Putamen (tissue), 1 donor: Measurements from ENCODE around the gene PEX1.
"Not testable (repeated sequence)": the region's sequence is repeated elsewhere in the genome, so short reads cannot be mapped to it uniquely, and the experiment has no call there.

Source experiments
- DNase-seq: peaks from one replicate; pipeline ENCODE4 v3.0.0-alpha.2; 2016; ENCODE audit warnings: low spot score

The PEX1 gene

DNA sequence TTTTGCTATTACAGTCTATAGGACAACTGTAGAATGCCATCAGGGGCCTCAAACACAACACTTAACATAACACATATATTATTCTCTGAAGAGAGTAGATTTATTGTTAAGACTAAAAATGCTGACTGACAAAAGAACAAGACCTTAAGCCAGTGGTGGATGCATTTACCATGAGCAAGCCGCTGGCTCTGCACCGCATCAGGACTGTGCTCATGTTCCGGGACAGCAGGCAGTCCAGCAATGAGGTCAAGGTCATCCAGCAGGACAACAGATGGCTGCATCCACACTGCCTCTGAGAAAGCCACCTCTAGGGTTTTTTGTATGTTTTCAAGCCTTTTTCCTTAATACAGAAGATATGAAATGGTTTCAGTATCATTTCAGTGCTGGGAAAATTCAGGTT is 23.8 kb downstream of the PEX1 start:
- DNase-seq = no peak

DNA sequence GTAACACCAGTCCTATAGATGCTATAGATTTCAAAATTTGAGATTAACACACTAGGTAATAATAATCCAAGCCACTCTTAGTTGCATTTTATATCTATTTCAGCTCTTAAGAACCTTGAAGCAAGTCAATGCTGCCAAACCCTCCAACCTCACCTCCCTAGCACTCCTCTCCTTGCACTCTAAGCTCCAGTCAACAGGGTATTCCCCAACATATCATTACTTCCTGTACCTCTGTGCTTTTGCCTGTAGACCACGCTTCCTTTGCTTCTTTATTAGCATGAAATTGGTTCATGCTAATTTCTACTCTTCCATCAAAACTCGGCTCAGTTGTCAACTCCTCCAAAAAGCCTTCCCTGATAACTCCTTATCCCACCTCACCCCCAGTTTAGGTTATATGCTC is 24.6 kb downstream of the PEX1 start:
- no peak for DNase-seq

DNA sequence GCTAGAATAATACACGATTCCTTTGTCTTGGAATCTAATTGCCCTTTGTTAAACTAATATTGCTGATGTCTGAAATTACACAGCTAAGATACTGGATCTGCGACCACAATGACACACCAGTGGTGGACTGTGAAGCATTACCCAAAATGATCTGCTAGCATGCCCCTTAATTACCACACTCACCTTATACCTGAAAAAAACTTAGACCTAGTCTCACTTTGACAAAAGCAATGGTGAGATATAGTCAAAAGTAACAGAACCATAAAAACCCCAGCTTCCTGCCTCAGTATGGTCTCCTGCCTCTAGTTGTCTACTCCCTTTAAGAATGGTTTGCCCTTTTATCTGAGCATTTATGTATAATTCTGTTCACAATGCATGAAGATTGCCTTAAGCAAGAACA is 29.8 kb downstream of the PEX1 start:
- no peak for DNase-seq

DNA sequence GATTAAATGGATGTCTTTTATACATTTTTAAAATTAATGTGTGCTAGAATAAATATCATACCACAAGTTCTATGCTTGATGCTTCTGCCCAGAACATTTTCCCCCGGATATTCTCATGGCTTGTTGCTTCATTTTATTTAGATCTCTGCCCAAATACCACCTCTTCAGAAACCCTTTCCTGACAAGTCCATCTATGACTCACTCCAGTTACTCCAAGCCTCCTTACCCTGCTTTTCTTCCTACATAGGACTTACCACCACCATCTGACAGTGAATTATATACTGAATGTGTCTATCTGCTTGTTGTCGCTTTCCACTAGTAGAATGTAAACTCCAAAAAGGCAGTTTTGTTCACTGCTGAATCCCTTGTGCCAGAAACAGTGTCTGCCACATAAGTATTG is 31.4 kb downstream of the PEX1 start:
- no peak for DNase-seq

DNA sequence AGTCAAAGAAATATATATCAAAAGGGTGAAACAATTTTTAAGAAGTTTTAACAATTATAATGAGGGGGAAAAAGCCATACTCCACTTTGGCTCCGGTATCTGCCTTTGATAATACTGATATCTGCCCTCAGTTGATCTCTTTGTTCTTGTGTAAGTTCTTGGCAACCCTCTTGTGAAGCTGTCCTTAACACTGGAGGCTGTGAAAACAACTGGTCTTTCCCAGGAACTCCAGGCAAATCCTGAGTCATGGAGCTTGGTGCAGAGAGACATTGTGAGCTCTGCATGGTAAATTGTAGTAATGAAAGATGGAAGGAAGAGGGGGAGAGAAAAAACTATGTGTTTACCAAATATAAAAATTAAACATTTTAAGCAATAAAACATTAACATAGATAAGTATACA is 38.7 kb downstream of the PEX1 start:
- no peak for DNase-seq

DNA sequence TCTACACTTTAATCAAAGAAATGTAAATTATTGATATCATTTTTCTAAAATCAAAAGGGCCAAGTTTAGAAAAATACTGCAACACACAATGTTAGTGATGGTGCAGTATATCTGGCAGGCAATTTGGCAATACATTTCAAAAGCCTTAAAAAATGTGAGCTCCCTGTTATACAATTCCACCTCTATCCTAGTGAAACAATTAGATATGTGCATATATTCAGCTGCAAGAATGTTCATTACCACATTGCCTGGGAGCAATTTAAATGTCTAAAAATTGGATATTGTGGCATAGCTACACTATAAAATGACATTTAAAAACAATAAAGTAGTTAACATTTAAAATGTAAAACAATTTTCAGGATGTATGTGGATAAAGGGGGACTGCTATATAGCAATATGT is 40.5 kb downstream of the PEX1 start:
- DNase-seq = no peak

DNA sequence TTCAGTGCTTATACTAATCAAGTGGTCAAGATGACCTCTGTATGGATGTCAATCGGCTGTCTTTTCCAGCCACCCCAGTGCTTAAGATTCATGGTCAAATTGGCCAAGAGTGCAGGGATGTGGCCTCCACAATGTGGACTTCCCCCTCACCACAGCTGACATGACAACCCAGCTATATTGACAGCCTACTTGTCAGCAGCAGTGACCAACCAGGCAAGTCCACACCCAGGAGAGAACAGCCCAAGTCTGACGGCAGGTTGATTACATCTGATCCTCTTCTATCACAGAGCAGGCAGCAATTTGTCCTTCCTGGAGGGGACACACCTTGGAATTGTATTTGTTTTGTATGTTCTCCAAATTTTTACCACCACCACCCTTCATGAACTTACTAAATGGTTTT is 42.3 kb downstream of the PEX1 start:
- DNase-seq = no peak

DNA sequence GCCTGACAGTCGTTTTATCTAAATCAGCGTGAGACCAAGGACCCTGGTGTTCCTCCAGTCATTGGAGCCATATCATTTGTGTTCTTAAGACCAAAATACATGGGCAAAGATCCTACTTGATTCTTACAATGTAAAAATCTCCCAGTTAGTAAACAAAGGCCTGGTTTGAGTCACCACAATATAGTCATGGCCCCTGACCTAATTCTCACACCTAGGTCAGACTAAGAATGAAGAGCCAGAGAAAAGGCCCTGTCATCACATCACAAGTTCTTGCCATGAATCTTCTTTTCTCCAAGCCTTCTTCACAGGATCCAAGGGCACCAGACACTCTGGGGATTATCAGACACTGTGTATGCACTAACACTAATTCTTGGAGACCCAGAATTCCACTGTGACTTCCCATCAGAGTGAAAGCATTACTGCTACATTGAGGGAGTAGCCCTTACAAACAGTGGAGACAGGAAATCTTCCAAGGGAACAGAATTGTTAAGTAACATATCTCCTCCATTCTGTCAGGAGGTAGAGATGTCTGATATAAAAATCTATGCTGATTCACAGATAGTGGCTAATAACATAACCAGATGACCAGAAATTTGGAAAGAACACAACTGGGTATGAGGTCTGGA is 42.9 kb downstream of the PEX1 start:
- DNase-seq = no peak

DNA sequence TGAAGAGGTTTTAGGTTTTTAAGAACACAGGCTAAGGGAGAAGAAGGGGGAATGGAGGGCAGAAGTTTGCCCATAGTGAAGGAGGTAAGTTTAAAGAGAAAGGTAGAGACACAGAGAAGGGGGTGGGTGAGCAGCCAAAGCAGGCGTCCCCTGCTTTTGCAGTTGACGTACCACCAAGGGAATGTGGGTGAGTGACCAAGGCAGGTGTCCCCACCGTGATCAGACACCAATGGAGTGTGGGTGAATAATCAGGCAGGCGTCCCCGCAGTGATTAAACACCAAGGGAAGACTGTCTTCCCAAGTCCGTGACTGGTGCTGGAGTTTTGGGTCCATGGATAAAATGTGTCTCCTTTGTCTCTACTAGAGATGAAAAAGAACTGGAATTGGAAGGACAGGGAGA is 44.1 kb downstream of the PEX1 start:
- DNase-seq = not testable (repeated sequence)

DNA sequence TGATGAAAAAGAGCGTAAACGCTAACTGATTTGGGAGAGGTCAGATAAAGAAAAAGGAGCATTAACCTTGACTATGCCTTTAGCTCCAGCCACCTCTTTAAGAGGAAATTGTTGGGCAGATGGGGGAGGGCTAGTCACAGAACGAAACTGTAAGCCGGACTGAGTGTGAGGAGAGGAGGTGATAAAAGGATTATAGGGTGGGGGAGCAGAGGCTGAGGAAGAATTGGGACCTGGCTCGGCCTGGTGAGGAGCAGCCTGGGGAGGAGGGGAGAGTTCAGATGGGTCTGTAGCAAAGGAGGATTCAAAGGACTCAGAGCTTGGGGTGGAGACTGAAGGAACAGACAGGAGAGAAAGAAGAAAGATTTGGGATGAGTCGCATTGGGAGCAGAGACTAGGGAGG is 44.7 kb downstream of the PEX1 start:
- DNase-seq = not testable (repeated sequence)

DNA sequence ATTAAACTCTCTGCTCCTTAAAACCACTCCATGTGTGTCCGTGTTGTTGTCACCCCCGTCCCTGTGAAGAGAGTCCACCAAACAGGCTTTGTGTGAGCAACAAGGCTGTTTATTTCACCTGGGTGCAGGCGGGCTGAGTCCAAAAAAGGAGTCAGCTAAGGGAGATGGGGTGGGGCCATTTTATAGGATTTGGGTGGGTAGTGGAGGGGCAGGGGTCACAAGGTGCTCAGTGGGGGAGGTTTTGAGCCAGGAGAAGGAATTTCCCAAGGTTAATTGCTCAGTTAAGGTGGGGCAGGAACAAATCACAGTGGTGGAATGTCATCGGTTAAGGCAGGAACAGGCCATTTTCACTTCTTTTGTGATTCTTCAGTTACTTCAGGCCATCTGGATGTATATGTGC is 49.2 kb downstream of the PEX1 start:
- not testable (repeated sequence) for DNase-seq

DNA sequence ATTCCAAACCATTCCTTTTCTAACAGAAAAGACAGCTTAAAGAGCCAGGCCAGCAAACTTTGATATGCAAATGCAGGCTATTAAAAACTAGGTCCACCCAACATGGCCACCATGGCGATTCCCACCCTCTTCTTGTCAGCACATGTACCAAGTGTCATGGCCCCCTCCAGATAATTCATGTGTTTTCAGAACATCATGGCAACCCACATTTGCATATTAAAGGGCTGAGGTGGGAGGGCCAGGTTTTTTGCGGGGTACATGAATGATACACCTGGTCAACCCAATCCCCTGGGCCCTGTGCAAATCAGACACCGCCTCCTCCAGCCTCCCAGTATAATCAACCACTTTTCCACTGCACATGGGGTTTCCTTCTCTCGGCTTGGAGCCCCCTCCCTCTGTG is 49.6 kb downstream of the PEX1 start:
- no peak for DNase-seq

DNA sequence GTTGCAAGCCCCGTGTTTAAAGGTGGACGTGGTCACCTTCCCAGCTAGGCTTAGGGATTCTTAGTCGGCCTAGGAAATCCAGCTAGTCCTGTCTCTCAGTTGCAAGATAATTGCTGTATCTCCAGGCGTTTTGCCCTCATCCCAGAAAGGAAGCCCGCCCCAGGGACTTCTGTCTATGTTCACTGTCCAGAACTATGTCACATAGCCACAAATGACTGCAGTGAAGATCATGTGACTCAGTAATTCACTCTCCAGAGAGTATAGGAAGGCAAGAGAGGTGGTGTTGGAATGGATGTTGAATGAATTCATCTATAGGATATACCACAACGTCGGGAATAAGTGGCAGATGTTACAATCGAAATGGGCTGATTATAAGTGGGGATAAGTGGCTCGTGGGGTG is 50.2 kb downstream of the PEX1 start:
- no peak for DNase-seq

DNA sequence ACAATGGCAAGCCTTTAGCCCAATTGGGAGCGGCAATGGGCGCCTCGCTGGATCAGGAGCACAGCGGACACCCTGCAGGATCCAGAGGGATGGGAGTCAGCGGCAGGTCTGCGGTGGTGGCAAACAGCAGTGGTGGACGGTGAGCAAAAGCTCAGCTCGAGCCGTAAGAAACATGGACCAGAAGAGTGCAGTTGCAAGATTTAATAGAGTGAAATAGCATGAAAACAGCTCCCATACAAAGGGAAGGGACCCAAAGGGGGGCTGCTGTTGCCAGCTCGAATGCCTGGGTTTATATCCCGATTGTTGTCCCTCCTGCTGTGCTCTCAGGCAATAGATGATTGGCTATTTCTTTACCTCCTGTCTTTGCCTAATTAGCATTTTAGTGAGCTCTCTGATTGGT is 50.6 kb downstream of the PEX1 start, which contains the start of gene ERVW-1:
ERVW-1 (minus strand) TSS at position 266 of the 400 bp plus-strand sequence. CDS start 7,565 bp downstream, outside the sequence.
- DNase-seq = not testable (repeated sequence)

DNA sequence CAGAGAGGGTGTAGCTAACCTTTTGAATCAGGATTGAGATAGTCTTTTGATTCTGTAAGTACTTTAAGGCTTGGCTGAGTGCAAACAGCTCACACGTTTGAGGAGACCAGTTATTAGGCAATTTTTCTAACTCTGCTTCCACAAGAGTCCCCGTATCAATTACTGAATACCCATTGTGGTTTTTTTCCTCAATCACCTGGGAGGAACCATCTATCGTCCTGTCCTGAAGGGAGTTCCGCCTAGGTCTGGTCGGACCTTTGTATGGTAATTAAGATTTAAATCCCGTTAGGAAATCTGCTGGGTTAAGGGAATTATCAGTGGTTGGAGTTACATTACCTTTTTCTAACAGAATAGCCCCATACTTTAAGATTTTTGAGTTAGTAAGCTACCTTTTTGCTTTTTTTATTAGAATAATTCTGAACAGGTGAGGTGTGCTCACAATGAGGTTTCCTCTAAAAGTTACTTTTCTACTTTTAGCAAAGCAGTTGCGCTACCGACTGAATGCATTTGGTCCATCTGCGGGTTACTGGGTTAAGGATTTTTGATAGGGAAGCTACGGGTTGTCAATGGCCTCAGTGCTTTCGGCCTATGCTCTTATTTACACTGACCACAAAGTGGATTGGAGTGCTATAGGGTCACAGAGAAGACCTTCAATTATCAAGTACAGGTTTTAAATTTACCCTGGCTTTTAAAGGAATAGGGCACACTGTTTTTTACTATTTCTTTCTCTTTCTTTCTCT is 52.3 kb downstream of the PEX1 start:
- DNase-seq = not testable (repeated sequence)

DNA sequence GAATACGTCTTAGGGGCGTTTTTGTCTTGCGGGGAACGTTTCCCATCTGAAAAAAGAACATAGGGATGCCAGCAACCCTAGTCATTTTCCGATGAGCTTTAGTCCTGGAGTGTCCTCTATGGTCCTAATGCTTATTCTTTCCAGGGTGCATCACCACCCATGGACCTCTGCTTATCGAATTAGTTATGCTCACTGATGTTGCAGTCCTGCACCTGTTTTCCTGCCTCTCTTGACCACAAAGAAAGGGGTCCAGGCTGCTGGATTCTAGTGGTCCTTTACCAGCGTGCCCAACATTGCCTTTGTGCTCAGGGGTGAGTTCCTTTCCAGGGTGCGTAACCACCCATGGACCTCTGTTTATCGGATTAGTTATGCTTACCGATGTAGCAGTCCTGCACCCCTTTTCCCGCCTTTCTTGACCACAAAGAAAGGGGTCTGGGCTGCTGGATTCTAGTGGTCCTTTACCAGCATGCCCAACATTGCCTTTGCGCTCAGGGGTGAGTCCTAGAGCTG is 53.0 kb downstream of the PEX1 start:
- DNase-seq = not testable (repeated sequence)

DNA sequence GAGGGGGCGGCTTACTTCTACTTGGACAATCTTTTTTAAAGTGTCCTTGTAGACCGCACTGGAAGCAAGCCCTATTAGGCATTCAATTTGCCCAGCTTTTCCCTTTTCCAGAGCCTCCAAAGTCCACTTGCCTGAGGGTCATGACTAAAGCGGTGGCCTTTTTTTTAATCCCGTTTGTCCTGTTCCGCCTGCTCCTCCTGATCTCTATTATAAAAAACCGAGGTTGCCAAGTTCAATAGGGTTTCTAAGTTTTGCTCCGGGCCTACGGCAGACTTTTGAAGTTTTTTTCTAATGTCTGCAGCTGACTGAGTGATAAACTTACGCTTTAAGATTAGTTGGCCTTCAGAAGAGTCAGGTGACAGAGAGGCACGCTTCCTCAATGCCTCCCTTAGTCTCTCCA is 54.3 kb downstream of the PEX1 start:
- not testable (repeated sequence) for DNase-seq

DNA sequence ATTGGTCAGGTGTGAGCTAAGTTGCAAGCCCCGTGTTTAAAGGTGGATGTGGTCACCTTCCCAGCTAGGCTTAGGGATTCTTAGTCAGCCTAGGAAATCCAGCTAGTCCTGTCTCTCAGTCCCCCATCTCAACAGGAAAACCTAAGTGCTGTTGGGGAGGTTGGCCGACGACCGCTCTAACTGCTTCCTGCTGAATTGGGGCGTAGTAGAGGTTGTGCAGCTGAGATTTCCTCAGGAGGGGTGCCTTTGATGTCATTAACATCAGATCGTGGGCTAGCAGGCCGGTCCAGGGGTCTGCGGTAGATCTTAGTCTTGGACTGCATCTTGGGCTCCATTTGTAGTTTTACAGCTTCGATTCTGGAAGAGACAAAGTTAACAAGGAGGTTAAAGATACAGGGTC is 59.7 kb downstream of the PEX1 start:
- DNase-seq = not testable (repeated sequence)

DNA sequence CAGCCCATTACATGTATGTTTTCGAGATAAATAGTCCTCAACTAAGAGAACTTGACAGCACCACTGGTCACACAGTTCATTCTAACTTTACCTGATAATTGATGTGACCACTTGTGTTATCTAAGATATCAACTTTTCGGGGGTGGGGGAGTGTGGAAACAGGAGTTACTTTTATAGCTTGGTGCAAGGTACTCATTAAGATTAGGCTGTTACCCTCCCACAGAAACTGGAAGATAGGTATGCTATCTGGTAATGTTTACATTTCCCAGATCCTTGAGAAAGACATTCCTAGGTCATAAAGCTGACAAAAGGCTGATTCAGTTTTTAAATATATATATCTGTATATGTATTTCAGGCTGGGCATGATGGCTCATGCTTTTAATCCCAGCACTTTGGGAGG is 61.6 kb downstream of the PEX1 start:
- DNase-seq = no peak

DNA sequence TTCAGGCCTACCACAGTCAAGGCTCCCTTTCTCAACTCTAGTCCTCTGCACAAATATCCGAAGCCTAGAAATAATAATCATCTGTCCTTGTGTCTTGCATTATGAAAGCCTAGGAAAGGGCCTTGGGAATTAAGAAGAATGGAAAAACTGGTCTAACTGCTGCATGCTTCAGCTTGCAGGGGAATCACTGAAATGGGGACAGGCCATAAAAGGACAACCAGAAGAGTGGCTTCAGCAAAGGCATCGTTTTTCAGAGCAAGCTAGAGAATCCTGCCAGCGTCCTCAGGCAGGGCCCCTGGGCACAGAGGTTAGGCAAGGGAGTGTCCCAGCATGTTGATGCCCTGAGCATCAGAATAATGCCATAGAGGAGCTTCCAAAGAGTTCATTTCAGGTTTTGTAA is 63.8 kb downstream of the PEX1 start:
- no peak for DNase-seq

DNA sequence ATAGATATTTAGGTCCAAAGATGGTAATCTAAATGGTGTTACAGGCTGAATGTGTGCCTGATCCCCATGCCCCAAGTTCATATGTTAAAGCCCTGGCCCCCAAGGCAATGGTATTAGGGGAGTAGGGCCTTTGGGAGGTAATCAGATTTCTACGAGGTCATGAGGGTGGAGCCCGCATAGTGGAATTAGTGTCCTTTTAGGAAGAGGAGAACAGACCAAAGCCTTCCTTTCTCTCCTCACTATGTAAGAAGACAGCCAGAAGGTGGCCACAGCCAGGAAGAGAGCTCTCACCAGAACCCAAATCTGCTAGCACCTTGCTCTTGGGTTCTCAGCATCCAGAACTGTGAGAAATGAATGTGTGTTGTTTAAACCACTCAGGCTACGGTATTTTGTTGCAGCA is 65.8 kb downstream of the PEX1 start:
- no peak for DNase-seq

DNA sequence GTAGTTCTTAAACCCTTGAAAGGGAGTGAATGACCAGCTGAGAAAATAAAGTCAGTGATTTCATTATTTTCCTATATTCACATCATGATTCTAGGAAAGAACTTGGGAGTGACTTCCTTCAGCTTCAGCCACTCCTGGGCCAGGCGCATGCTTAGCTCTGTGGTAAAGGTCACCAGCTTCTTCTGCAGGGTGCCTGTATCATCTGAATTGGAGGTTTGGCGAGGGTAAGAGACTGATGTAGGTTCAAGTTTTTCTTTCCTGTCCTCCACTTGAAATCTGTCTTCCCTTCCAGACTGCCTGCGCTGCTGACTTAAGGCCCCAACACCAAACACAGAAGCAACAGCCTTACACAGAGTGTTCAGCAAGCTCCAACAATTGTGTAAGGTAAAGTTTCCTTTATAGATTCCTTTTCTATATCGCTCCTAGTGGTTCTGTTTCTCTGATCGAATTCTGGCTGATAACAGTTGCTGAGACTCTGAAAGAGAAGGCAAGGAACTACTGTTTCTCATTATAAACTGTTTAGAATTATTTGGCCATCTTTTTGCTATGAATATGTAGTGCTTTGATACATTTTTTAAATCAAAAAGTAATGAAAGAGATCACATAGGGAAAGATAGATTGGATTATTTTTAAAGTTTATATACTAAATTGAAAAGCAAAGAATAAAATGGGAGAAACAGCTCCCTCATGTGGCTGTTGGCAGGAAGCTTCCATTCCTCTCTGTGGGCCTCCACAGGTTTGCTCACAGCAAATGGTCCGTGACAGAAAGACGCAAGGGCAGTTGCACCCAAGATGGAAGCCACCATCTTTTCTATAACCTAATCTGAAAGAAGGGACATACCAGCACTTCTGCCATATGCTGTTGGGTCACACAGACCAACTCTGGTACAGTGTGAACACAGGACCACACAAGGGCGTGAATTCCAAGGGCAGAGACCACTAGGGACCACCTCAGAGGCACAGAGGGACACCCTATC is 67.0 kb downstream of the PEX1 start:
- peak; percentile 16 for DNase-seq
